ENCODE results near the gene ZMPSTE24. TPM values are rescaled to one million over a fixed set of nuclear protein-coding genes. Genes with fewer than 3 reads are reported as not detected.
A peak's percentile ranks its signal among the peaks of the same experiment; 100 is the strongest.
"Not testable (repeated sequence)": the region's sequence is repeated elsewhere in the genome, so short reads cannot be mapped to it uniquely, and the experiment has no call there.

The ZMPSTE24 gene
- polyA plus RNA-seq (2013, experiment 1 of 2), result 46.5 TPM
- 46.1 TPM for polyA plus RNA-seq (2013, experiment 2 of 2)

DNA sequence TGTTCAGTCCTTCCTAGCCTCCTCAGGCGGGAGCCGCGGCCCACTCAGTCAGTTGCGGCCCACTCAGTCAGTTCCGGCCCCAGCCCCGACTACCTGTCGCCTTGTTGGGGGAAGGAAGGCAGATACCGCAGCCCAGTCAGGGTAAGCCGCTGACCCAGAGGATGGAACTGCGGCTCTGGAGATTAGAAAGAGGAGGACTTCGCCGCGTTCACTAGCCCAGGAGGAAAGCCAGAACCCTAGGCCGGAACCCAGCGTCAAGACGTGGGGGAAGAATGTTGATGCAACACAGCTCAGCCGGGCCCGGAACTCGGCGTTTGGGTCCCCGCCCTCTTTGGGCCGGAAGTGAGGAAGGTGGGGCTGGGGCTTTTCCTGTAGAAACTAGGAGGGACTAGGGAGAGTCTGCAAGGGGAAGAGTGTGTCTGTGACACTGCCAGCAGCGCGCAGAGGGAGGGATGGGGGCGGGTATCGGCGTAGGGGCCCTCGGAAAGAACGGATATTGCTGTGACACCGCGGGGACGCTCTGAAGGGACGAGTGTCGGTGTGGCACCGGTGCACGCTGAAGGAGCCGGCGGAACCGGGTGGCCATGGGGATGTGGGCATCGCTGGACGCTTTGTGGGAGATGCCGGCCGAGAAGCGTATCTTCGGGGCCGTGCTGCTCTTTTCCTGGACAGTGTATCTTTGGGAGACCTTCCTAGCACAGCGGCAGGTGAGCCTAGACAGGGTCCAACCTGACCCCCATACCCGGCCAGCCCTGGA lies at the start of gene ZMPSTE24:
ZMPSTE24 (plus strand) TSS at position 549 of the 757 bp plus-strand sequence; CDS start at position 585, 36 bp downstream.
- Histone ChIP-seq H3K79me1 (ENCODE audit: low read length) (peaks cover 6% of the 10 kb centered on the region), H3K23ac (ENCODE audit: low read length) (peak within 1 kb of the TSS; percentile 32), H2BK15ac (replicated peaks; ENCODE audit: low read depth) (no peak within 1 kb of the TSS), H2AK5ac (ENCODE audit: low read length) (peak within 1 kb of the TSS; percentile 75), H3K79me2 (ENCODE audit: control insufficient read depth, insufficient read depth, low read length) (peaks cover 11% of the 10 kb centered on the region), H4K5ac (ENCODE audit: low read length) (peak within 1 kb of the TSS; percentile 95), H3K18ac (ENCODE audit: low read length) (peak within 1 kb of the TSS; percentile 65), H3K56ac (ENCODE audit: low read length) (peak within 1 kb of the TSS; percentile 94), H3K36me3 (ENCODE audit: control insufficient read depth, insufficient read depth, low read length) (peaks cover 2% of the 10 kb centered on the region), H2BK120ac (ENCODE audit: low read depth, low read length) (no peak within 1 kb of the TSS), H3K27ac (ENCODE audit: low read depth, low read length) (peak within 1 kb of the TSS; percentile 95), H3K4me2 (ENCODE audit: low read length) (peak within 1 kb of the TSS; percentile 87), H3K4me3 (ENCODE audit: low read length) (peak within 1 kb of the TSS; percentile 100), H3K27me3 (ENCODE audit: insufficient read depth, low read length, poor library complexity) (no peaks in the 10 kb centered on the region), H3K9ac (ENCODE audit: low read length) (peak within 1 kb of the TSS; percentile 99), H3K4me1 (ENCODE audit: control insufficient read depth, low read depth, low read length) (peaks cover 3% of the 10 kb centered on the region), H2BK5ac (ENCODE audit: low read length) (peak within 1 kb of the TSS; percentile 74), H4K8ac (ENCODE audit: low read depth, low read length) (peak within 1 kb of the TSS; percentile 29), H3K4ac (ENCODE audit: low read depth, low read length) (no peak within 1 kb of the TSS)
- WGBS (ENCODE audit: extremely low coverage, insufficient coverage, low lambda C conversion rate), result no CpG with 5 or more reads among the region's 48 CpGs
- peak; percentile 99 for DNase-seq

DNA sequence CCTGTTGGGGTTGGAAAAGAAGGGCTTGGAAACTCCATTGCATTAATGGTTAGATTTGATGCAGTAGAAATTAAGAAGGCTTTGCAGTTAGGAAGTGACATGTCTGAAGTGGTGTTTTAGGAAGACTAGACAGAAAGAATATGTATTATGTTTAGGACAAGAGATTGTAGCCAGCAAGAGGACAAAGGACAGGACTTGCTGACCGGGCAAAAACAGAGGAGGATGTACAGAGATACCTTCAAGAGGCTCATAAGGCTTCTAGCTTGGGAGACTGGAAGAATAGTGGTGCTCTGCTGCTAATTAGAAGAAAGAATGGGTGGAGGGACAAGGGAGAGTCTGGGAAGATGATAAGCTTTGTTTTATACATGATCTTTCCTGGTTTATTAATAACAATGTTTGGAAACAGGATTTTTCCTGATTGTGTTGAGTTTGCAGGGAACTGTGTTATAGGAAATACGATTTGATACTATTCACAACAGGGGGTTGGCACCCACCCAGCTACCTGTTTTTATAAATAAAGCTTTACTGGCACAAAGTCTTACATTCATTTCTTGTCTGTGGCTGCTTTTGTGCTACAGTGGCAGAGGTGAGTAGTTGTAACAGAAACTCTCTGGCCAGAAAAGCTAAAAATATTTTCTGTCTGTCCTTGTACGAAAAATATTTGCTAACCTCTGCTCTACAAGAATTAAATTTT lies 47.4 kb upstream of the ZMPSTE24 start:
- H3K79me1 ChIP-seq (ENCODE audit: low read length), result no peaks in the 10 kb centered on the region
- no peak overlapping the region for H3K4me2 ChIP-seq (ENCODE audit: low read length)
- no peak overlapping the region for H4K8ac ChIP-seq (ENCODE audit: low read depth, low read length)
- H2BK15ac ChIP-seq (replicated peaks; ENCODE audit: low read depth), result no peak overlapping the region
- no peak overlapping the region for H3K4ac ChIP-seq (ENCODE audit: low read depth, low read length)
- no peak overlapping the region for H3K23ac ChIP-seq (ENCODE audit: low read length)
- no peak overlapping the region for H3K56ac ChIP-seq (ENCODE audit: low read length)
- no peak overlapping the region for H2BK120ac ChIP-seq (ENCODE audit: low read depth, low read length)
- no peak overlapping the region for H3K27ac ChIP-seq (ENCODE audit: low read depth, low read length)
- H3K36me3 ChIP-seq (ENCODE audit: control insufficient read depth, insufficient read depth, low read length), result no peaks in the 10 kb centered on the region
- H3K9ac ChIP-seq (ENCODE audit: low read length), result no peak overlapping the region
- no peak for DNase-seq
- H4K5ac ChIP-seq (ENCODE audit: low read length), result no peak overlapping the region
- WGBS (ENCODE audit: extremely low coverage, insufficient coverage, low lambda C conversion rate), result no CpG with 5 or more reads among the region's 3 CpGs
- no peaks in the 10 kb centered on the region for H3K79me2 ChIP-seq (ENCODE audit: control insufficient read depth, insufficient read depth, low read length)
- no peak overlapping the region for H2BK5ac ChIP-seq (ENCODE audit: low read length)
- no peak overlapping the region for H3K4me3 ChIP-seq (ENCODE audit: low read length)
- no peaks in the 10 kb centered on the region for H3K4me1 ChIP-seq (ENCODE audit: control insufficient read depth, low read depth, low read length)
- H3K18ac ChIP-seq (ENCODE audit: low read length), result no peak overlapping the region
- no peaks in the 10 kb centered on the region for H3K27me3 ChIP-seq (ENCODE audit: insufficient read depth, low read length, poor library complexity)
- no peak overlapping the region for H2AK5ac ChIP-seq (ENCODE audit: low read length)

- Histone ChIP-seq H3K79me1 (ENCODE audit: low read length) (no peaks in the 10 kb centered on the region), H3K56ac (ENCODE audit: low read length) (no peak overlapping the region), H3K9ac (ENCODE audit: low read length) (no peak overlapping the region), H3K4ac (ENCODE audit: low read depth, low read length) (no peak overlapping the region), H3K27me3 (ENCODE audit: insufficient read depth, low read length, poor library complexity) (no peaks in the 10 kb centered on the region), H3K4me1 (ENCODE audit: control insufficient read depth, low read depth, low read length) (no peaks in the 10 kb centered on the region), H3K36me3 (ENCODE audit: control insufficient read depth, insufficient read depth, low read length) (no peaks in the 10 kb centered on the region), H3K23ac (ENCODE audit: low read length) (no peak overlapping the region), H2BK120ac (ENCODE audit: low read depth, low read length) (no peak overlapping the region), H4K5ac (ENCODE audit: low read length) (no peak overlapping the region), H3K79me2 (ENCODE audit: control insufficient read depth, insufficient read depth, low read length) (no peaks in the 10 kb centered on the region), H2BK15ac (replicated peaks; ENCODE audit: low read depth) (no peak overlapping the region), H3K18ac (ENCODE audit: low read length) (no peak overlapping the region), H3K27ac (ENCODE audit: low read depth, low read length) (no peak overlapping the region), H4K8ac (ENCODE audit: low read depth, low read length) (no peak overlapping the region), H3K4me2 (ENCODE audit: low read length) (no peak overlapping the region), H3K4me3 (ENCODE audit: low read length) (no peak overlapping the region), H2AK5ac (ENCODE audit: low read length) (no peak overlapping the region), H2BK5ac (ENCODE audit: low read length) (no peak overlapping the region)
- WGBS (ENCODE audit: extremely low coverage, insufficient coverage, low lambda C conversion rate), result no CpG with 5 or more reads among the region's 5 CpGs
- peak; percentile 2 for DNase-seq
Observed at GRCh38 chr1:40218333-40218732, 39.7 kb upstream of the ZMPSTE24 start.

GRCh38 chr1:40221471-40221905 lies 36.5 kb upstream of the ZMPSTE24 start:
- H3K56ac ChIP-seq (ENCODE audit: low read length); H3K27me3 ChIP-seq (ENCODE audit: insufficient read depth, low read length, poor library complexity); H3K4me2 ChIP-seq (ENCODE audit: low read length); H3K79me2 ChIP-seq (ENCODE audit: control insufficient read depth, insufficient read depth, low read length); H2AK5ac ChIP-seq (ENCODE audit: low read length); H3K9ac ChIP-seq (ENCODE audit: low read length); H3K18ac ChIP-seq (ENCODE audit: low read length); H4K5ac ChIP-seq (ENCODE audit: low read length); H3K4me3 ChIP-seq (ENCODE audit: low read length); H2BK120ac ChIP-seq (ENCODE audit: low read depth, low read length); H3K4me1 ChIP-seq (ENCODE audit: control insufficient read depth, low read depth, low read length); H3K36me3 ChIP-seq (ENCODE audit: control insufficient read depth, insufficient read depth, low read length); DNase-seq; H3K4ac ChIP-seq (ENCODE audit: low read depth, low read length); H3K23ac ChIP-seq (ENCODE audit: low read length); H3K79me1 ChIP-seq (ENCODE audit: low read length); H2BK15ac ChIP-seq (replicated peaks; ENCODE audit: low read depth); H2BK5ac ChIP-seq (ENCODE audit: low read length); H3K27ac ChIP-seq (ENCODE audit: low read depth, low read length); H4K8ac ChIP-seq (ENCODE audit: low read depth, low read length): not testable (repeated sequence)
- no CpG with 5 or more reads among the region's 18 CpGs for WGBS (ENCODE audit: extremely low coverage, insufficient coverage, low lambda C conversion rate)

- H3K4ac ChIP-seq (ENCODE audit: low read depth, low read length), result no peak overlapping the region
- H3K4me3 ChIP-seq (ENCODE audit: low read length), result no peak overlapping the region
- no peaks in the 10 kb centered on the region for H3K27me3 ChIP-seq (ENCODE audit: insufficient read depth, low read length, poor library complexity)
- H2BK15ac ChIP-seq (replicated peaks; ENCODE audit: low read depth), result no peak overlapping the region
- no peak overlapping the region for H3K27ac ChIP-seq (ENCODE audit: low read depth, low read length)
- H2BK120ac ChIP-seq (ENCODE audit: low read depth, low read length), result no peak overlapping the region
- H3K56ac ChIP-seq (ENCODE audit: low read length), result no peak overlapping the region
- no peak overlapping the region for H4K8ac ChIP-seq (ENCODE audit: low read depth, low read length)
- no peak overlapping the region for H3K4me2 ChIP-seq (ENCODE audit: low read length)
- H4K5ac ChIP-seq (ENCODE audit: low read length), result no peak overlapping the region
- no peak overlapping the region for H3K18ac ChIP-seq (ENCODE audit: low read length)
- H3K79me1 ChIP-seq (ENCODE audit: low read length), result no peaks in the 10 kb centered on the region
- no CpG with 5 or more reads among the region's 3 CpGs for WGBS (ENCODE audit: extremely low coverage, insufficient coverage, low lambda C conversion rate)
- no peaks in the 10 kb centered on the region for H3K79me2 ChIP-seq (ENCODE audit: control insufficient read depth, insufficient read depth, low read length)
- H3K23ac ChIP-seq (ENCODE audit: low read length), result no peak overlapping the region
- no peak for DNase-seq
- no peak overlapping the region for H2AK5ac ChIP-seq (ENCODE audit: low read length)
- H3K9ac ChIP-seq (ENCODE audit: low read length), result no peak overlapping the region
- H2BK5ac ChIP-seq (ENCODE audit: low read length), result no peak overlapping the region
- H3K36me3 ChIP-seq (ENCODE audit: control insufficient read depth, insufficient read depth, low read length), result no peaks in the 10 kb centered on the region
- H3K4me1 ChIP-seq (ENCODE audit: control insufficient read depth, low read depth, low read length), result no peaks in the 10 kb centered on the region
Observed at GRCh38 chr1:40221977-40222772, 35.9 kb upstream of the ZMPSTE24 start.

Data from mesendoderm (in vitro differentiated cells).